B cell (primary cell): ENCODE results near the gene NME1. TPM values are rescaled to one million over a fixed set of nuclear protein-coding genes. Genes with fewer than 3 reads are reported as not detected.

ENCODE experiments used
- ATAC-seq: fragments of 200-7000 bp; cut with Tn5 transposase; one replicate; pipeline ENCODE4 v1.10.0; 2021; ENCODE audit warnings: low read depth, mild to moderate bottlenecking, moderate number of reproducible peaks, moderate library complexity
- CTCF ChIA-PET: fragments of 350-600 bp; sonication (Branson Sonifier 250); formaldehyde crosslinking; loops from one replicate; lab custom pipeline; 2021; ENCODE audit warnings: antibody characterized with exemption, inconsistent platforms; lab: Charles Lee
- POLR2A ChIA-PET: fragments of 350-600 bp; sonication (Branson Sonifier 250); formaldehyde crosslinking; loops from one replicate; lab custom pipeline; 2021; ENCODE audit warnings: antibody characterized with exemption; lab: Charles Lee
- DNase-seq: peaks from one replicate; pipeline ENCODE4 v3.0.0; 2013
- H2AFZ ChIP-seq: 2 replicates; pipeline ENCODE4 v1.6.1; 2012; ENCODE audit warnings: mild to moderate bottlenecking, low read depth, low read length; ENCODE audit not compliant: insufficient read depth, poor library complexity, severe bottlenecking
- H3K27ac ChIP-seq, 2 donors: 1 replicate in 1 of 2; 2 replicates in 1 of 2; pipeline ENCODE4 v1.5.1; 2012 to 2013; ENCODE audit warnings: low read length in 2 of 2, mild to moderate bottlenecking in 2 of 2, moderate library complexity in 1 of 2
- H3K27me3 ChIP-seq, 4 experiments: fragments of 200-600 bp in 1 of 4; sonication (generic) in 1 of 4; replicated peaks in 1 of 4; 1 replicate in 2 of 4; 2 replicates in 2 of 4; pipeline versions ENCODE4 v1.6.1 to v1.7.0; 2013 to 2016; ENCODE audit warnings: low read length in 3 of 4, mild to moderate bottlenecking in 2 of 4, mixed read lengths in 1 of 4, moderate library complexity in 1 of 4; ENCODE audit not compliant: insufficient read depth in 4 of 4, control insufficient read depth in 3 of 4; ENCODE audit errors: control extremely low read depth in 1 of 4
- H3K36me3 ChIP-seq, 2 experiments: replicated peaks in 1 of 2; 1 replicate in 1 of 2; 2 replicates in 1 of 2; pipeline versions ENCODE4 v1.6.1 to v1.7.1; 2013; ENCODE audit warnings: low read length in 1 of 2; ENCODE audit not compliant: insufficient read depth in 2 of 2, control insufficient read depth in 1 of 2; ENCODE audit errors: control extremely low read depth in 1 of 2, extremely low read depth in 1 of 2
- H3K4me1 ChIP-seq, 2 donors: fragments of 200-600 bp in 1 of 2; sonication (generic) in 1 of 2; 1 replicate in 1 of 2; 2 replicates in 1 of 2; pipeline versions ENCODE4 v1.5.1 to v1.6.1; 2013 to 2017; ENCODE audit warnings: low read length in 2 of 2; ENCODE audit not compliant: control insufficient read depth in 2 of 2, insufficient read depth in 2 of 2
- H3K4me2 ChIP-seq: replicated peaks from 2 replicates; pipeline ENCODE3; 2012; ENCODE audit warnings: mild to moderate bottlenecking, low read depth, low read length; ENCODE audit not compliant: poor library complexity, severe bottlenecking
- H3K4me3 ChIP-seq, 5 experiments: fragments of 200-600 bp in 1 of 5; sonication (generic) in 1 of 5; 1 replicate in 3 of 5; 2 replicates in 2 of 5; pipeline versions ENCODE4 v1.5.1 to v1.7.0; 2011 to 2016; ENCODE audit warnings: low read length in 4 of 5, mild to moderate bottlenecking in 4 of 5, low read depth in 2 of 5, control low read depth in 1 of 5, moderate library complexity in 1 of 5; ENCODE audit not compliant: insufficient read depth in 1 of 5; ENCODE audit errors: control extremely low read depth in 1 of 5, extremely low read depth in 1 of 5
- H3K79me2 ChIP-seq: fragments of 200-600 bp; sonication (generic); one replicate; pipeline ENCODE4 v1.6.0; 2016; ENCODE audit warnings: low read length; ENCODE audit not compliant: control insufficient read depth, insufficient read depth
- H3K9ac ChIP-seq: fragments of 200-600 bp; sonication (generic); 2 replicates; pipeline ENCODE4 v1.6.1; 2017; ENCODE audit warnings: mild to moderate bottlenecking, low read length, moderate library complexity
- H3K9me3 ChIP-seq, 3 donors: one replicate each; pipeline versions ENCODE4 v1.6.1 to v1.7.1; 2013; ENCODE audit warnings: low read length in 2 of 3; ENCODE audit not compliant: control insufficient read depth in 2 of 3, insufficient read depth in 1 of 3; ENCODE audit errors: control extremely low read depth in 1 of 3
- H4K20me1 ChIP-seq: 2 replicates; pipeline ENCODE4 v1.6.0; 2012; ENCODE audit warnings: mild to moderate bottlenecking, low read length; ENCODE audit not compliant: insufficient read depth, control insufficient read depth, poor library complexity, severe bottlenecking
- H3K27ac Mint-ChIP-seq: one replicate; pipeline ENCODE4 v1.8.0; 2021; ENCODE audit warnings: mixed read lengths
- H3K27me3 Mint-ChIP-seq: one replicate; pipeline ENCODE4 v1.8.0; 2021; ENCODE audit warnings: mixed read lengths
- H3K4me1 Mint-ChIP-seq: one replicate; pipeline ENCODE4 v1.8.0; 2021; ENCODE audit warnings: mixed read lengths
- H3K4me3 Mint-ChIP-seq: one replicate; pipeline ENCODE4 v1.8.0; 2021; ENCODE audit warnings: mixed read lengths
- H3K9me3 Mint-ChIP-seq: one replicate; pipeline ENCODE4 v1.8.0; 2022; ENCODE audit warnings: mixed read lengths; ENCODE audit not compliant: insufficient read depth
- CTCF ChIP-seq: fragments of 200-600 bp; IDR thresholded peaks from one replicate; pipeline ENCODE4 v1.8.0; 2022; ENCODE audit warnings: antibody characterized with exemption, mild to moderate bottlenecking
- EZH2 ChIP-seq: IDR thresholded peaks from 2 replicates; pipeline ENCODE4 v1.6.1; 2012; ENCODE audit warnings: borderline replicate concordance, low read depth, mild to moderate bottlenecking, moderate library complexity, low read length; ENCODE audit not compliant: insufficient read depth, poor library complexity, severe bottlenecking
- WGBS: methylation state at CpG from one replicate; pipeline ENCODE4 v1.1.5; 2013; ENCODE audit warnings: missing lambda C conversion rate; ENCODE audit not compliant: insufficient coverage; 5-methylcytosine and 5-hydroxymethylcytosine counted together
- intact Hi-C: fragments of 100-400 bp; cut with micrococcal nuclease; formaldehyde crosslinking; loops from one replicate; pipeline ENCODE4 v1.10.0; 2022
- polyA plus RNA-seq: library from polyadenylated mRNA; depleted of rRNA; stranded (reverse); fragments of >200 nt; gene quantifications from 2 replicates; pipeline ENCODE4 v1.2.3, GENCODE V29; 2012
- total RNA-seq, 2 donors: library from RNA; stranded (reverse); fragments of 120-200 nt in 1 of 2; gene quantifications; 1 replicate in 1 of 2; 2 replicates in 1 of 2; pipeline versions ENCODE4 v1.2.3 to v1.2.4, GENCODE V29; 2013 to 2022

Gene NME1
- total and polyA plus RNA-seq, 2 donors (not counting 1 experiment from before 2014, with no cell fraction given): 19.0 to 27.5 TPM

GRCh38 chr17:51120357-51120738, 33.0 kb upstream of the NME1 start:
- ATAC-seq (peak; percentile 12), DNase-seq (no peak)
- TF ChIP-seq CTCF (no peak), EZH2 (no peak)
- Mint-ChIP-seq H3K9me3 (no peaks in the 10 kb centered on the region), H3K27me3 (no peaks in the 10 kb centered on the region), H3K4me3 (peak overlapping the region; percentile 96), H3K27ac (peak overlapping the region; percentile 95), H3K4me1 (peaks cover 51% of the 10 kb centered on the region)
- Histone ChIP-seq H3K9ac (peak overlapping the region; percentile 98), H3K4me2 (peak overlapping the region; percentile 91), H3K4me1 (peaks cover 33 to 35% of the 10 kb centered on the region in 2 donors), H3K27ac (peak overlapping the region; percentile 90 to 93), H4K20me1 (peaks cover 26% of the 10 kb centered on the region), H3K4me3 (peak overlapping the region; percentile 74 to 98 (median 89)), H3K36me3 (no peaks in the 10 kb centered on the region), H3K9me3 (no peaks in the 10 kb centered on the region), H3K27me3 (no peaks in the 10 kb centered on the region), H3K79me2 (peaks cover 52% of the 10 kb centered on the region), H2AFZ (peak overlapping the region; percentile 89)
- CTCF ChIA-PET: interaction anchor here (2.6 kb wide), 1 partner anchor 33 kb away, joined by 10 read pairs; the partner anchor contains the start of gene NME1
- 1% methylated on average over 42 of the region's 42 CpGs for WGBS
- POLR2A ChIA-PET: interaction anchor here (0.7 to 1.7 kb wide), 4 partner anchors 33 to 254 kb away, joined by 3 to 10 read pairs (median 6); partner anchors contain the start of genes NME1, NME2 and TOB1
- intact Hi-C loops: loop anchor here (1.0 to 5.0 kb wide), 4 partner anchors 33 to 253 kb away; partner anchors contain the start of genes MBTD1, NME1, NME2 and UTP18
